GM12864 (cell line): ENCODE measurements around the gene SPRR3.

Source experiments
- DNase-seq: peaks from one replicate; pipeline ENCODE4 v3.0.0-alpha.2; 2011; ENCODE audit warnings: low read depth
- H3K4me3 ChIP-seq: 2 replicates; pipeline ENCODE4 v1.5.1; 2011; ENCODE audit warnings: mild to moderate bottlenecking, low read depth, low read length, control low read depth
- TF ChIP-seq, protein P1 (sequence below): IDR thresholded peaks from 2 replicates; pipeline ENCODE4 v1.5.1; 2011; ENCODE audit warnings: low read depth, mild to moderate bottlenecking, moderate library complexity, low read length, control low read depth, inconsistent platforms; ENCODE audit errors: missing control alignments

SPRR3 gene

DNA sequence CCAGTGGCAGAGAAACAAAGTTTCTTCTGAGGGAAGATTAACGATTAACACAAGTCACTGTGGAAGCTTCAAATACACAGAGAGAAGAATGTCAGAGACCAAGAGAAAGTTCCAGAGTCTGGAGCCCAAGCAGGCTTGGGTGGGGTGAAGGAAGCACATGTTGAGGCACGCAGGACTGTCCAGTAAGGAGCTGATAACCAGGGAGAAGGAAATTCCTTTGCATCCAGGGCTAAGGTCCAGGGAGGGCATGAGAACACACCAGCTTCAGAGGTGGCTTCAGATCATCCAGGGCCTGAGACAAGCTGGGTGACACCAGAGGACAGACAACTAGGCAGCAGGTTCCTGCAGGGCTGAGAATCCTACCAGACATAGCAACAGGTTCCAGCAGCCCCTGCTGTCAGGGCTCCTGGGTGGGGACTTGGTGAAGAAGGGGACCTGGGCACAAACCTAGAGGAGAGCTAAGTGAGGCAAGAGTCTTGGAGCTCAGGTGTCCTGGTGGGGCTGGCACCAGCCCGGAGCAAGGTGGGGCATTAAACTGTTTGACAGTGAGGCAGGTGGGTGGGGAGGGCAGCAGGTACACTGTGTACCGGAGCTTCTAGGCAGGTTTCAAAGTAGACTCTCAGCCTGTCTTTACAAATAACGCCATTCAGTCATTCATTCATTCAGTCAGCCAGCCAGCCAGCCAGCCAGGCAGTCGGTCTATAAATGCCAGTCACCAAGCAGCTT is 20.2 kb upstream of the SPRR3 start:
- TF ChIP-seq, protein P1, sequence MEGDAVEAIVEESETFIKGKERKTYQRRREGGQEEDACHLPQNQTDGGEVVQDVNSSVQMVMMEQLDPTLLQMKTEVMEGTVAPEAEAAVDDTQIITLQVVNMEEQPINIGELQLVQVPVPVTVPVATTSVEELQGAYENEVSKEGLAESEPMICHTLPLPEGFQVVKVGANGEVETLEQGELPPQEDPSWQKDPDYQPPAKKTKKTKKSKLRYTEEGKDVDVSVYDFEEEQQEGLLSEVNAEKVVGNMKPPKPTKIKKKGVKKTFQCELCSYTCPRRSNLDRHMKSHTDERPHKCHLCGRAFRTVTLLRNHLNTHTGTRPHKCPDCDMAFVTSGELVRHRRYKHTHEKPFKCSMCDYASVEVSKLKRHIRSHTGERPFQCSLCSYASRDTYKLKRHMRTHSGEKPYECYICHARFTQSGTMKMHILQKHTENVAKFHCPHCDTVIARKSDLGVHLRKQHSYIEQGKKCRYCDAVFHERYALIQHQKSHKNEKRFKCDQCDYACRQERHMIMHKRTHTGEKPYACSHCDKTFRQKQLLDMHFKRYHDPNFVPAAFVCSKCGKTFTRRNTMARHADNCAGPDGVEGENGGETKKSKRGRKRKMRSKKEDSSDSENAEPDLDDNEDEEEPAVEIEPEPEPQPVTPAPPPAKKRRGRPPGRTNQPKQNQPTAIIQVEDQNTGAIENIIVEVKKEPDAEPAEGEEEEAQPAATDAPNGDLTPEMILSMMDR: no peak

DNA sequence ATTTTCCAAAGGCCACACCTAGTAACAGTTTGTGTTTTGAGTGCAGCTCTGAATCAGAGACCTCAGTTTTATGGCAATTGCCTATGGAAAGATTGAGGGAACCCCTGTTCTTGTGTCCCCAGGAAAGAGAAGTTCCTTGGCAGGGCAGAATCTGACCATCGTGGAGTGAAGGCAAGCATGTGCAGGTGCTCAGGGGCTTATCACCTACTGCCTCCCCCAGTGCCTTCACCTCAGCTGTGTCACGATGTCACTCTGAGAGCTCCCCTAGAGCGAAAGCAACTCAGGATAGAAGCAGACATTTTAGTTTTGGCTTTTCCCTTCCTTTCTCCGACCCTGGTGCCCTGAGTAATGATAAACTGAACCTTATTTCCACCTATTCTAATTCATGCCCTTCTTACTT is 19.5 kb upstream of the SPRR3 start:
- no peak overlapping the region for H3K4me3 ChIP-seq
- TF ChIP-seq, protein P1: no peak
- DNase-seq: no peak

More for the DNA sequence above, 20.2 kb upstream of the SPRR3 start:
- no peak for DNase-seq
- H3K4me3 ChIP-seq: no peak overlapping the region

DNA sequence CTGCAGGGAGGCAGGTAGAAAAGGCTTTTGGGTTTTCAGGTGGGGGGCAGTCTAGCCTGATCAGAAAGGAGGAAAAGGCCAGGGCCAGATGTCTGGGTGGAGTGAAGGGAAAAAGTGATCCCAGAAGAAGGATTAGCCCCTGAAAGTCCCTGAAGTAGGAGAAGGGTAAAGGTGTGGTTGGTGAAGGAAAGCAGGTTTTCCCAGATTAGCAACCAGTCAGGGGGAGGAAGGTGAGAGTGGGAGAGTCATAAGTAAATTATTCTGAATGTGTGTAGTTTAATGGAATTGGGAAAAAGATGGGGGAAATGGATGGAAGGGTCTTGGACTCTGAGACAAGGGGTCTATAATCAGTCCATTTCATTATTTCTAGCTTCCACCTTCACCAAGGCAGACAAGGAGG is 18.3 kb upstream of the SPRR3 start:
- TF ChIP-seq, protein P1: no peak
- no peak overlapping the region for H3K4me3 ChIP-seq
- no peak for DNase-seq

DNA sequence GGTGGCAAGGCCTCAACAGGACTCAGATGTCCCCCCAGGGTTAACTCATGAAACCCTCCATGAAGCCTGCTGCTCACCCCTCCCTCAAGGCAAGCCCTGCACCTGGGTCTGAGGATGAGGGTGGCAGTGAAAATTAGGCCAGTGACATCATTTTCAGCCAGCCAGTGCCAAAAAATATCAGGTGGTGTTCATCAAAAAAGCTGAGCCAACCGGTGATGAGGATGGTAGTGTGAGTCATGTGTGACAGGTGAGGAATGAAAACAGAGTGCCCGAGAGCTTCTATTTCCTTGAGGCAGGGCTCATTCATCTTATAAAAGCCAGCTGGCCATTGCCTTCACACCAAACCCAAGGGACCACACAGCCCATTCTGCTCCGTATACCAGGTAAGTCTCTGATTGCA is 17.8 kb upstream of the SPRR3 start, which contains the start of gene SPRR1A:
SPRR1A (plus strand) TSS at position 339 of the 400 bp plus-strand sequence. CDS start 1,150 bp downstream, outside the sequence.
- TF ChIP-seq, protein P1: no peak
- no peak for DNase-seq
- H3K4me3 ChIP-seq: no peak within 1 kb of the TSS

DNA sequence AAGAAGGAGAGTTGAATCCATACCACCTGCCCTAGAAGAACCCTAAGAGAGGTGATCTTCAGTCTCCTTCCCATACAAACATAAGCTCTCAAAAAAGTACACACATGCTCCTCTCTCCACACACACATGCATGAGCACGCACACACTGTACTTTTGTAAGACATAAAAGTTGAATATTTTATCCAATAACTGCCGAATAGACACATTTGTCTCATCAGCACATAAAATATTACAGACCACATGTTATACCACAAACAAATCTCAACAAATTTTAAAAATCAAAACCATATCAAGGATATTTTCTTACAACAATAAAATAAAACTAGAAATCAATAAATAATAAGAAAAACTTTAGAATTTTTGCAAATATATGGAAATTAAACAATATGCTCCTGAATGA is 15.0 kb upstream of the SPRR3 start:
- H3K4me3 ChIP-seq: no peak overlapping the region
- no peak for DNase-seq
- TF ChIP-seq, protein P1: no peak

DNA sequence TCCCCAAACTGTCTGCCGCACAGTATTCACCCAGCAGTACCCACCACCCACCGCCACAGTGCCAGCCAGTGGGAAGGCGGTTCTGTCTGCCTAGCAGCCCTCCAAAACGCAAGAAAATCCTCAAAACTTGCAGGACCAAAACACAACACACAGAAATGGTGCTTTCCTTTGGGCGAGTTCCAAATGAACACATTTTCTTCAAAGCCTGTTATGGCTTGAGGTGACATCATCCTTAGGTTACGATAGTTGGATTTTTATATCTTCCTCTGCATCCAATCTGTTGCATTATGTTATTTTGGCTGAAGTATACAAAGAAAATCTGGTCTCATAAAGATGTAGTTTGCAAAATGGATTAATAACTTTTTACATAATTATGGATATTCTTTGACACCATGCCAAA is 8.4 kb upstream of the SPRR3 start:
- H3K4me3 ChIP-seq: no peak overlapping the region
- TF ChIP-seq, protein P1: no peak
- DNase-seq: no peak

DNA sequence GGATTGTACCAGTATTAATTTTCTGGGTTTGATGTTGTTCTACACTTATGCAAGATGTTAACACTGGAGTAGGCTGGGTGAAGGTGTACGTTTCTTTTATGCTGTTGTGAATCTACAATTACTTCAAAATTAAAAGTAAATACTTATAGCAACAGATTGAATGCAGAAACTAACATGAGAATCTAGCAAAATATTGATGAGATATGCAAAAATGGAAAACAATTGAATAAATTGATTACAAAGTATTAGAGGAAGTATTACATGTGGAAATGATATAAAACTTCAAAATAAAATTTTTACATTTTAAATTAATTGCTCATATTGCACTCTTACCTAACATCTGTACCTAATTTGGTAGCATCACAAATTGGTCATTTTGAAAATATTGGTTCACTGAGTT is 5.7 kb upstream of the SPRR3 start:
- no peak overlapping the region for H3K4me3 ChIP-seq
- TF ChIP-seq, protein P1: no peak
- no peak for DNase-seq
